Measurements from ENCODE around the gene EIF2AK2.

GRCh38 chr2:37084797-37085196 lies 72.0 kb downstream of the EIF2AK2 start:
- TF ChIP-seq EP300 (IDR thresholded peaks at IDR 0.05; ENCODE audit: borderline replicate concordance) (no peak), EGR1 (IDR thresholded peaks at IDR 0.05) (no peak), TAF1 (IDR thresholded peaks at IDR 0.05; ENCODE audit: low read depth) (no peak), REST (IDR thresholded peaks at IDR 0.05; ENCODE audit: low read depth) (no peak), CREB1 (IDR thresholded peaks at IDR 0.05; ENCODE audit: low read depth) (no peak), CEBPB (IDR thresholded peaks at IDR 0.05) (no peak)
- TF ChIP-seq, protein P1, sequence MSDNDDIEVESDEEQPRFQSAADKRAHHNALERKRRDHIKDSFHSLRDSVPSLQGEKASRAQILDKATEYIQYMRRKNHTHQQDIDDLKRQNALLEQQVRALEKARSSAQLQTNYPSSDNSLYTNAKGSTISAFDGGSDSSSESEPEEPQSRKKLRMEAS (IDR thresholded peaks at IDR 0.05) = no peak
